NCI-H524 treated with DMSO at 0.1 percent for 48 hours (cell line): ENCODE results near the gene HTR7.
"Not testable (repeated sequence)": the region's sequence is repeated elsewhere in the genome, so short reads cannot be mapped to it uniquely, and the experiment has no call there.

Source experiments
- DNase-seq: peaks from one replicate; lab custom pipeline; 2025; lab: John Stamatoyannopoulos, UW

HTR7 gene

GRCh38 chr10:90857635-90858460 lies at the start of gene HTR7:
TSS of gene HTR7 (minus strand) at chr10:90858039. CDS start at chr10:90857671, 368 bp downstream.
- DNase-seq, result no peak

- no peak for DNase-seq
Measured at GRCh38 chr10:90906596-90906995, 48.8 kb upstream of the HTR7 start.

- no peak for DNase-seq
Measured at GRCh38 chr10:90905925-90906324, 48.1 kb upstream of the HTR7 start.

- not testable (repeated sequence) for DNase-seq
Measured at GRCh38 chr10:90896916-90897315, 39.1 kb upstream of the HTR7 start.

- DNase-seq, result no peak
Measured at GRCh38 chr10:90893190-90893589, 35.4 kb upstream of the HTR7 start.

- no peak for DNase-seq
Measured at GRCh38 chr10:90890347-90890746, 32.5 kb upstream of the HTR7 start.

GRCh38 chr10:90889636-90890035 lies 31.8 kb upstream of the HTR7 start:
- no peak for DNase-seq

- no peak for DNase-seq
Measured at GRCh38 chr10:90888387-90888786, 30.5 kb upstream of the HTR7 start.

GRCh38 chr10:90887555-90887954 lies 29.7 kb upstream of the HTR7 start:
- no peak for DNase-seq

- DNase-seq, result no peak
Measured at GRCh38 chr10:90885176-90885575, 27.3 kb upstream of the HTR7 start.

GRCh38 chr10:90884431-90884830 lies 26.6 kb upstream of the HTR7 start:
- DNase-seq, result no peak

- DNase-seq, result not testable (repeated sequence)
Measured at GRCh38 chr10:90880059-90880719, 22.4 kb upstream of the HTR7 start.

- no peak for DNase-seq
Measured at GRCh38 chr10:90879062-90879461, 21.2 kb upstream of the HTR7 start.

GRCh38 chr10:90872648-90873020 lies 14.8 kb upstream of the HTR7 start:
- no peak for DNase-seq

- DNase-seq, result peak; percentile 10
Measured at GRCh38 chr10:90871766-90872647, 14.2 kb upstream of the HTR7 start, which contains the start of gene RPP30. TSS of gene RPP30 (plus strand) at chr10:90871974. CDS start at chr10:90871987, 13 bp downstream.

GRCh38 chr10:90871279-90871765 lies 13.5 kb upstream of the HTR7 start:
- DNase-seq, result no peak

GRCh38 chr10:90866050-90866598 lies 8.3 kb upstream of the HTR7 start:
- DNase-seq, result no peak

- DNase-seq, result no peak
Measured at GRCh38 chr10:90865401-90865800, 7.6 kb upstream of the HTR7 start.

GRCh38 chr10:90862908-90863514 lies 5.2 kb upstream of the HTR7 start:
- no peak for DNase-seq

GRCh38 chr10:90860790-90861189 lies 3.0 kb upstream of the HTR7 start:
- no peak for DNase-seq

GRCh38 chr10:90859321-90859751 lies 1.5 kb upstream of the HTR7 start:
- DNase-seq, result no peak
